SK-N-SH treated with all-trans-retinoic acid at 6 μM for 48 hours (cell line): ENCODE measurements around the gene SLIRP.
"Not testable (repeated sequence)": the region's sequence is repeated elsewhere in the genome, so short reads cannot be mapped to it uniquely, and the experiment has no call there.

Source experiments
- ATAC-seq: fragments of 200-7000 bp; cut with Tn5 transposase; 3 replicates; pipeline ENCODE4 v1.9.1; 2020; ENCODE audit warnings: mild to moderate bottlenecking, moderate library complexity
- ARNTL ChIP-seq: fragments of 450-650 bp; formaldehyde crosslinking; IDR thresholded peaks from 2 replicates; pipeline ENCODE4 v1.5.0; 2020; ENCODE audit warnings: low read depth, mild to moderate bottlenecking, moderate library complexity, borderline replicate concordance
- BACH2 ChIP-seq: fragments of 250-450 bp; sonication (Bioruptor Pico); IDR thresholded peaks from 2 replicates; pipeline ENCODE4 v1.9.0; 2021; ENCODE audit warnings: mild to moderate bottlenecking, borderline replicate concordance
- CSDC2 ChIP-seq: fragments of 250-450 bp; sonication (Bioruptor Pico); IDR thresholded peaks from 2 replicates; pipeline ENCODE4 v1.5.0; 2020; ENCODE audit warnings: mild to moderate bottlenecking, moderate library complexity
- ESRRG ChIP-seq: fragments of 250-450 bp; sonication (Bioruptor Pico); IDR thresholded peaks from 2 replicates; pipeline ENCODE4 v1.6.1; 2021; ENCODE audit warnings: mild to moderate bottlenecking
- GLIS3 ChIP-seq: fragments of 250-450 bp; sonication (Bioruptor Pico); IDR thresholded peaks from 2 replicates; pipeline ENCODE4 v1.5.0; 2020; ENCODE audit warnings: mild to moderate bottlenecking, moderate library complexity
- ISL1 ChIP-seq: fragments of 250-450 bp; sonication (Bioruptor Pico); IDR thresholded peaks from 2 replicates; pipeline ENCODE4 v2.1.2; 2022; ENCODE audit warnings: mild to moderate bottlenecking, moderate library complexity
- OSR1 ChIP-seq: fragments of 250-450 bp; sonication (Bioruptor Pico); IDR thresholded peaks from 2 replicates; pipeline ENCODE4 v1.8.0; 2022; ENCODE audit warnings: moderate library complexity, mild to moderate bottlenecking, inconsistent platforms
- RARB ChIP-seq: fragments of 250-450 bp; sonication (Bioruptor Pico); IDR thresholded peaks from 2 replicates; pipeline ENCODE4 v1.8.0; 2021; ENCODE audit warnings: mild to moderate bottlenecking, moderate library complexity
- SNAI2 ChIP-seq: fragments of 250-450 bp; sonication (Bioruptor Pico); IDR thresholded peaks from 2 replicates; pipeline ENCODE4 v1.5.0; 2020; ENCODE audit warnings: mild to moderate bottlenecking, moderate library complexity
- TCF4 ChIP-seq: fragments of 250-450 bp; sonication (Bioruptor Pico); IDR thresholded peaks from 2 replicates; pipeline ENCODE4 v1.8.0; 2021; ENCODE audit warnings: mild to moderate bottlenecking, moderate library complexity, borderline replicate concordance
- TOX ChIP-seq: fragments of 250-450 bp; sonication (Bioruptor Pico); IDR thresholded peaks from 2 replicates; pipeline ENCODE4 v1.8.0; 2021; ENCODE audit warnings: mild to moderate bottlenecking, moderate library complexity, borderline replicate concordance
- ZC3H10 ChIP-seq: fragments of 250-450 bp; sonication (Bioruptor Pico); IDR thresholded peaks from 2 replicates; pipeline ENCODE4 v1.5.1; 2021; ENCODE audit warnings: mild to moderate bottlenecking, moderate library complexity
- ZFP3 ChIP-seq: fragments of 250-450 bp; sonication (Bioruptor Pico); IDR thresholded peaks from 2 replicates; pipeline ENCODE4 v1.5.0; 2020; ENCODE audit warnings: mild to moderate bottlenecking, moderate library complexity
- ZFP30 ChIP-seq: fragments of 450-650 bp; formaldehyde crosslinking; IDR thresholded peaks from 2 replicates; pipeline ENCODE4 v1.5.0; 2022; ENCODE audit warnings: mild to moderate bottlenecking, moderate library complexity
- ZNF565 ChIP-seq: fragments of 450-650 bp; formaldehyde crosslinking; conservative IDR thresholded peaks from 2 replicates; pipeline ENCODE4 v1.5.0; 2020; ENCODE audit warnings: low read depth, mild to moderate bottlenecking, moderate library complexity
- ZNF8 ChIP-seq: fragments of 450-650 bp; formaldehyde crosslinking; IDR thresholded peaks from 2 replicates; pipeline ENCODE4 v1.5.0; 2020; ENCODE audit warnings: mild to moderate bottlenecking, moderate library complexity
- TF ChIP-seq, protein P1 (sequence below): fragments of 250-450 bp; sonication (Bioruptor Pico); IDR thresholded peaks from 2 replicates; pipeline ENCODE4 v1.8.0; 2020; ENCODE audit warnings: mild to moderate bottlenecking, moderate library complexity, borderline replicate concordance
- TF ChIP-seq, protein P2 (sequence below): fragments of 250-450 bp; sonication (Bioruptor Pico); IDR thresholded peaks from 2 replicates; pipeline ENCODE4 v1.5.0; 2020; ENCODE audit warnings: mild to moderate bottlenecking, moderate library complexity
- TF ChIP-seq, protein P3 (sequence below): fragments of 250-450 bp; sonication (Bioruptor Pico); IDR thresholded peaks from 2 replicates; pipeline ENCODE4 v1.5.1; 2020; ENCODE audit warnings: low read depth, mild to moderate bottlenecking, moderate library complexity
- TF ChIP-seq, protein P4 (sequence below): fragments of 250-450 bp; sonication (Bioruptor Pico); IDR thresholded peaks from 2 replicates; pipeline ENCODE4 v1.8.0; 2021; ENCODE audit warnings: low read depth, mild to moderate bottlenecking, moderate library complexity, borderline replicate concordance

The SLIRP gene

DNA sequence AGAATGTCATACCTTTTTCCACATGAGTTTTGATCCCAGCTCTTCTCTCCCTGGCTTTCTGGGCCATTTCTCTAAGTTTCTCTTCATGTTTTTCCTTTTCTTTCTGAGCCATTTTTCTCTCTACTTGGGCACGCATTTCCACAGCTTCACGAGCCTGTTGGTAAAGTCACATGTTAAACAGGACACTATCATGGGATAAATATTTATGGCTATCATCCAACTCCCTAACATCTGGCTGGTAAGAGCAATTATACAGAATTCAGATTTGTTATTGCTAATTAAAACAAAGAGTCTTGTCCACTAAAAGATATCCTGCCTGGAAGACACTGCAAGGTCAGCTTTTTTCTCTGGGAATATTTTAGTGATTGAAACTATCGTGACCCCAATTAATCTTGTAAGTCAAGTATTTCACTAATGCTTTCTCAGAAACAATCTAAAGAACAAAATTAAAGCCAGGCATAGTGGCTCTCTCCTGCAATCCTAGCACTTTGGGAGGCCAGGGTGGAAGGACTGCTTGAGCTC lies 23.1 kb downstream of the SLIRP start:
- ATAC-seq, result no peak
- TF ChIP-seq, protein P1, sequence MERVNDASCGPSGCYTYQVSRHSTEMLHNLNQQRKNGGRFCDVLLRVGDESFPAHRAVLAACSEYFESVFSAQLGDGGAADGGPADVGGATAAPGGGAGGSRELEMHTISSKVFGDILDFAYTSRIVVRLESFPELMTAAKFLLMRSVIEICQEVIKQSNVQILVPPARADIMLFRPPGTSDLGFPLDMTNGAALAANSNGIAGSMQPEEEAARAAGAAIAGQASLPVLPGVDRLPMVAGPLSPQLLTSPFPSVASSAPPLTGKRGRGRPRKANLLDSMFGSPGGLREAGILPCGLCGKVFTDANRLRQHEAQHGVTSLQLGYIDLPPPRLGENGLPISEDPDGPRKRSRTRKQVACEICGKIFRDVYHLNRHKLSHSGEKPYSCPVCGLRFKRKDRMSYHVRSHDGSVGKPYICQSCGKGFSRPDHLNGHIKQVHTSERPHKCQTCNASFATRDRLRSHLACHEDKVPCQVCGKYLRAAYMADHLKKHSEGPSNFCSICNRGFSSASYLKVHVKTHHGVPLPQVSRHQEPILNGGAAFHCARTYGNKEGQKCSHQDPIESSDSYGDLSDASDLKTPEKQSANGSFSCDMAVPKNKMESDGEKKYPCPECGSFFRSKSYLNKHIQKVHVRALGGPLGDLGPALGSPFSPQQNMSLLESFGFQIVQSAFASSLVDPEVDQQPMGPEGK, result no peak
- no peak for TF ChIP-seq ARNTL (CRISPR knock-in tag)
- TF ChIP-seq, protein P2, sequence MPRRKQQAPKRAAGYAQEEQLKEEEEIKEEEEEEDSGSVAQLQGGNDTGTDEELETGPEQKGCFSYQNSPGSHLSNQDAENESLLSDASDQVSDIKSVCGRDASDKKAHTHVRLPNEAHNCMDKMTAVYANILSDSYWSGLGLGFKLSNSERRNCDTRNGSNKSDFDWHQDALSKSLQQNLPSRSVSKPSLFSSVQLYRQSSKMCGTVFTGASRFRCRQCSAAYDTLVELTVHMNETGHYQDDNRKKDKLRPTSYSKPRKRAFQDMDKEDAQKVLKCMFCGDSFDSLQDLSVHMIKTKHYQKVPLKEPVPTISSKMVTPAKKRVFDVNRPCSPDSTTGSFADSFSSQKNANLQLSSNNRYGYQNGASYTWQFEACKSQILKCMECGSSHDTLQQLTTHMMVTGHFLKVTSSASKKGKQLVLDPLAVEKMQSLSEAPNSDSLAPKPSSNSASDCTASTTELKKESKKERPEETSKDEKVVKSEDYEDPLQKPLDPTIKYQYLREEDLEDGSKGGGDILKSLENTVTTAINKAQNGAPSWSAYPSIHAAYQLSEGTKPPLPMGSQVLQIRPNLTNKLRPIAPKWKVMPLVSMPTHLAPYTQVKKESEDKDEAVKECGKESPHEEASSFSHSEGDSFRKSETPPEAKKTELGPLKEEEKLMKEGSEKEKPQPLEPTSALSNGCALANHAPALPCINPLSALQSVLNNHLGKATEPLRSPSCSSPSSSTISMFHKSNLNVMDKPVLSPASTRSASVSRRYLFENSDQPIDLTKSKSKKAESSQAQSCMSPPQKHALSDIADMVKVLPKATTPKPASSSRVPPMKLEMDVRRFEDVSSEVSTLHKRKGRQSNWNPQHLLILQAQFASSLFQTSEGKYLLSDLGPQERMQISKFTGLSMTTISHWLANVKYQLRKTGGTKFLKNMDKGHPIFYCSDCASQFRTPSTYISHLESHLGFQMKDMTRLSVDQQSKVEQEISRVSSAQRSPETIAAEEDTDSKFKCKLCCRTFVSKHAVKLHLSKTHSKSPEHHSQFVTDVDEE, result no peak
- TF ChIP-seq, all 23 proteins: peak for 0

DNA sequence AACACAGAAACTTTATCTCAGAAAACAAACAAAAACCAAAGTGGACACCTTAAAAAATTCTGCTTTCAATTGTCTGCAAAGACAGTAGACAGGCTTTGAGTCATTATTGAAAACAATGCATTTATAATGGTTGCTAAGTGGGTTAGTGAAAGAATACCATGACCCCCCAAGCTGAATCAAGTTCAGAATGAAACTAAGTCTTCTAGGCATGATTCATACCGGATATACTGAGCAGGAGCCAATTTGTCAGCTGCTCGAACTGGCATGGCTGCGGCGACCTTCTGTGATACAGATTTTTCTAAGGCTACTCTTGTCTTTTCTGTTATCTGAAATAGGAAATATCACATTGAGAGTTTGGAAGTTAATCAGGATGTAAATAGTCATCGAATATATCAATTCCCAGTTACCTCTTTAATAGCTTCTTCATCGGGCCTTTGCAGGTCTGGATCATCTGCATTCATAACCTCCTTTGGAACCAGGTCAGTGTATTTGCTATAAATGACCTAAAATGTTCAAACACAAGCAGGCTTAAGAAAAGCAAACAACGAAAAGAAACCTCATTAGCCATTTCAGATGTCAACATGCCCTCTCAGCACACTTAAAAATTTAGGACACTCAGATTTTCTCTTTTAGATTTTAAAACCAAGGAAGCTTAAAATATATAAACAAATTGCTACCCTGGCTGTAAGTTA lies 30.8 kb downstream of the SLIRP start:
- TF ChIP-seq ISL1 (peak; percentile 25; the same call in 1 of the 2 replicates), BACH2 (CRISPR knock-in tag) (no peak), RARB (CRISPR knock-in tag) (no peak)
- TF ChIP-seq, all 23 proteins: peak for 1
- peak; percentile 79 for ATAC-seq

DNA sequence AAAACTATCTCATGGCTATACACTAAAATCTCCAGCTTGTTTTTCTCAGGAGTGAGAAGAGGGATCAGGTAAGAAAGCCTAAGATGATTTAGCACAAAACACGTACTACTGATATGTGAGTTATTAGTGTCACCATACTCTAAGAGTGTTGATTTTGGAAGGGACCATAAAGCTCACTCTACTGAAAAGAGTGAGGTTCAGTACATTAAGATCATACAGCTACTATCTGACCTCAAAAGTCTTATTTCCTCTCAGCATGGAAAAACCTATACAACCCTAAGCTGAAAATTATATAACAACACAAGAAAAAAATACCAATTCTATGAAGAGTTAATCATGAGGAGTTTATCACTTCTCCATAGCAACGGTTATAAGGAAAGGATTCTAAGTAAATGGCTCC lies 33.5 kb downstream of the SLIRP start:
- ATAC-seq, result no peak
- TF ChIP-seq ZC3H10 (CRISPR knock-in tag) (no peak), ZFP3 (no peak), ARNTL (CRISPR knock-in tag) (no peak), ESRRG (CRISPR knock-in tag) (no peak), ZNF565 (CRISPR knock-in tag) (no peak), OSR1 (CRISPR knock-in tag) (no peak), ZFP30 (CRISPR knock-in tag) (no peak), SNAI2 (CRISPR knock-in tag) (no peak), TOX (CRISPR knock-in tag) (no peak), GLIS3 (CRISPR knock-in tag) (no peak), CSDC2 (no peak), ZNF8 (no peak), TCF4 (CRISPR knock-in tag) (no peak), ISL1 (no peak)
- TF ChIP-seq, protein P2, result no peak
- TF ChIP-seq, protein P3, sequence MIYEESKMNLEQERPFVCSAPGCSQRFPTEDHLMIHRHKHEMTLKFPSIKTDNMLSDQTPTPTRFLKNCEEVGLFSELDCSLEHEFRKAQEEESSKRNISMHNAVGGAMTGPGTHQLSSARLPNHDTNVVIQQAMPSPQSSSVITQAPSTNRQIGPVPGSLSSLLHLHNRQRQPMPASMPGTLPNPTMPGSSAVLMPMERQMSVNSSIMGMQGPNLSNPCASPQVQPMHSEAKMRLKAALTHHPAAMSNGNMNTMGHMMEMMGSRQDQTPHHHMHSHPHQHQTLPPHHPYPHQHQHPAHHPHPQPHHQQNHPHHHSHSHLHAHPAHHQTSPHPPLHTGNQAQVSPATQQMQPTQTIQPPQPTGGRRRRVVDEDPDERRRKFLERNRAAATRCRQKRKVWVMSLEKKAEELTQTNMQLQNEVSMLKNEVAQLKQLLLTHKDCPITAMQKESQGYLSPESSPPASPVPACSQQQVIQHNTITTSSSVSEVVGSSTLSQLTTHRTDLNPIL (CRISPR knock-in tag), result no peak

DNA sequence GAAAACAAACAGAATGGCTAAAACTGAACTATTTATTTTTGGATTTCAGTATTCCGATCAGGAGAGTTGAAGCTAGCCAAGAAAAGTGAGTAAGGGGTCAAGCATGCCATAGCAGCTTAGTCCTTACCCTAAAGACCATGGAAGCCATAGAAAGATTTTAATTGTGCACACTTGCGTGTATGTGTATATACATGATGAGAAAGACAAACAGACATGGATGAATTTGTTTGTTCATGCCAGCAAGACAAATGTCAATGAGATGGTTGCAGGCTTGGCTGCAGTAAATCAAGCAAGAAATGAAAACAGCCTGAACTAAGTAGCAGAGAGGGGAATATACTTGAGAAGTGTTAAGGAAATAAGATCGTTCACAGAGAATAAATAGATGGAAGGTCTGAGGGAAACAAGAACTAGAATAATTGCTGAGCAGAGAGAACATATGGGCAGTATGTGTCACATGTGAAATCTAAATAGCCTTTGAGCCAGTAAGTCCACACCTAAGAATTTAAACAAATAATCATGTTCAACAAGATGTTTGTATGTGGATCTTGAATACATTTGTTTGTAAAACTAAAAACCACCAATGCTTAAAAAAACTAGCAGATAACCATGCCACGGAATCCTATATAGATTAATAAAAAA lies 38.3 kb downstream of the SLIRP start:
- TF ChIP-seq GLIS3 (CRISPR knock-in tag) (no peak), SNAI2 (CRISPR knock-in tag) (no peak), BACH2 (CRISPR knock-in tag) (no peak), ESRRG (CRISPR knock-in tag) (no peak), ZNF8 (no peak), RARB (CRISPR knock-in tag) (no peak), ZNF565 (CRISPR knock-in tag) (no peak), CSDC2 (no peak)
- TF ChIP-seq, protein P4, sequence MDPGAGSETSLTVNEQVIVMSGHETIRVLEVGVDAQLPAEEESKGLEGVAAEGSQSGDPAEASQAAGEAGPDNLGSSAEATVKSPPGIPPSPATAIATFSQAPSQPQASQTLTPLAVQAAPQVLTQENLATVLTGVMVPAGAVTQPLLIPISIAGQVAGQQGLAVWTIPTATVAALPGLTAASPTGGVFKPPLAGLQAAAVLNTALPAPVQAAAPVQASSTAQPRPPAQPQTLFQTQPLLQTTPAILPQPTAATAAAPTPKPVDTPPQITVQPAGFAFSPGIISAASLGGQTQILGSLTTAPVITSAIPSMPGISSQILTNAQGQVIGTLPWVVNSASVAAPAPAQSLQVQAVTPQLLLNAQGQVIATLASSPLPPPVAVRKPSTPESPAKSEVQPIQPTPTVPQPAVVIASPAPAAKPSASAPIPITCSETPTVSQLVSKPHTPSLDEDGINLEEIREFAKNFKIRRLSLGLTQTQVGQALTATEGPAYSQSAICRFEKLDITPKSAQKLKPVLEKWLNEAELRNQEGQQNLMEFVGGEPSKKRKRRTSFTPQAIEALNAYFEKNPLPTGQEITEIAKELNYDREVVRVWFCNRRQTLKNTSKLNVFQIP (CRISPR knock-in tag), result no peak
- ATAC-seq, result no peak

DNA sequence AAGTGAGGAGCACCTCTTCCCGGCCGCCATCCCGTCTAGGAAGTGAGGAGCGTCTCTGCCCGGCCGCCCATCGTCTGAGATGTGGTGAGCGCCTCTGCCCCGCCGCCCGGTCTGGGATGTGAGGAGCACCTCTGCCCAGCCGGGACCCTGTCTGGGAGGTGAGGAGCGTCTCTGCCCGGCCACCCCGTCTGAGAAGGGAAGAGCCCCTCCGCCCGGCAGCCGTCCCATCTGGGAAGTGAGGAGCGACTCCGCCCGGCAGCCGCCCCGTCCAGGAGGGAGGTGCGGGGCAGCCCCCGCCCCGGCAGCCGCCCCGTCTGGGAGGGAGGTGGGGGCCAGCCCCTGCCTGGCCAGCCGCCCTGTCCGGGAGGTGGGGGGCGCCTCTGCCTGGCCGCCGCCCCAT lies 39.5 kb downstream of the SLIRP start:
- not testable (repeated sequence) for ATAC-seq
